C1 segment of cervical spinal cord (tissue), 14 donors: ENCODE results near the gene SP140.
A peak's percentile ranks its signal among the peaks of the same experiment; 100 is the strongest.
"Not testable (repeated sequence)": the region's sequence is repeated elsewhere in the genome, so short reads cannot be mapped to it uniquely, and the experiment has no call there.

Source experiments
- DNase-seq, 14 donors: peaks; one replicate each; lab custom pipeline; 2025; lab: John Stamatoyannopoulos, UW

SP140 gene

DNA sequence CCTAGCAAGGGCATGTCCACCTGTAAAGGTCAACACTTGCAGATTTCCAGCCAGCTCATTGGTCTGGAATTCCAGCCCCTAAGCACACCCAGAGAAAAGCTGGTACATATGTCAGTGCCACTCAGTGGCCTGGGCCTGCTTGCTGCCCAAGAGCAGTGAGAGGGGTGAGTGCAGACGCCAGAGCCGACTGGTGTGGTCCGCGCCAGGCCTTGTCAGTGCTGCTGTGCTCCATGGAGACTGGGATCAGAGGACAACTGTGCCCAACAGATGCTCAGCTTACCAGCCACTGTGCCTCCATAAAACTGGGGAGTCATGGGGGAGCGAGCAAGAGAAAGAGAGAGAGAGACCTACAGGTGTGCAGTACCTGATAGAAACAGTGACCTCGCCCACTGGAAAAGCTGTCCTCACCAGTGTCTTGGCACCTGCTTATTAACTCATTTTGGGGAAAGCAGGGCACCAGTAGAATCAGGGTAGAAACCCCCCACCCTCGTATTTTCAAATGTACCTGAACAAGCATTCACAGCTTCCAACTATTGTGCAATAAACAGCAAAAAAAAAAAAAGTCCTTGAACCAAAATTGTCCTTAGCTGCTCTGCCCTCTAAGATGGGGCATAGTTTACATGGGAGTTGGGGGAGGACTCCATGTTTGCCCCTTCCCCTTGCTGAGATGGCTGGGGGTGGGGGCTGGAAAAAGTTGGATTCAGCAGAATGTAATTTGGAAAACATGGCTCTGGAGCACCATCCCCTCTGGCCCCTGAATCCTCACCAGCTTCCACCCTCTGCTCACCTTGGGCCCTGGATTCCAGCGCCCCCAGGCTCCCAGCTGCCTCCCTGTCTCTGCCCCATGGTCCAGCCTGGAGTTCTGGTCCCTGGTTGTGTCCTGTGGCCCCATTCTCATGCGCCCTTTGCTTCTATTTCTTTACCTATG, 100.0 kb downstream of the SP140 start:
- no peak for DNase-seq

DNA sequence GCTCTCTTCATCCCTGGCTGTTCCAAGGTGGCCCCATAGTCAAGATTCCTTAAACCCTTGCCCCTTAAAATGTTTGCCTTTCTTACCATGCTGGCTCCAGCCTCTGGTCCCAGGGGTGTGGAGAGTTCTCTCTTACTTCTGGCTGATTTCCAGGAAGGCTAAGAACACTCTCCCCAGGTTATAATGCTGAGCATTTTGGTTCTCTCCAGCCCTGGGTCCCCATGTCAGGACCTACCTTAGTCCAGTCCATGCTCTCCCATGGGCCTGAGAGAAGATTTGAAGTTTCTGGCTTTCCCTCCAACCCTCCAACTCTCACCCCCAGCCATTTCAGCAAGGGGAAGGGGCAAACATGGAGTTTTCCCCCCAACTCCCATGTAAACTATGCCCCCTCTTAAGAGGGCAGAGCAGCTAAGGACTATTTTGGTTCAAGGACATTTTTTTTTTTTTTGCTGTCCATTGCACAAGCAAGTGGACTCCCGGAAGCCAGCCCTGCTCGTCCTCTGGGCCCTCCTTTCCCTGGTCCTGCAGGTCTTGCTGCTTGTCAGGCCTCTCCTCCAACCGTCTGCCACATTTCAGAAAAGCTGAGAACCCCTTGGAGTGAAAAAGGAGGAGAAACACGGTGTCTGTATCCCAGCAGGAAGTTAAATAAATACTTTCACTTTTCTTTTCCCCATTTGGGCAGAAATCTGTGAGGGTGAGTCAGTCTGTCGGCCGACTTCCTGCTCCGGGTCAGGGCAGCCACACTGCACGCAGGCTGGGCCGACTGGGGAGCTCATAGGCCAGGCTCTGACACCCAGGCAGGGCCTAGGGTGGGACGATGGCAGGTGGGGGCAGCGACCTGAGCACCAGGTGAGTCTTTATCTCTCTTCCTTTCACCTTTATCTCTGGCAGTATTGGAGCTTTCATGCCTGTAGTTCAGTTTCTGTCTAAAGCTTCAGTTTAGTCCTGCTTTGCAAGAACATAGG, 101.2 kb downstream of the SP140 start, which contains the start of gene SP140L:
Gene SP140L, plus strand, starts transcription at position 741 of the 965 bp plus-strand sequence. Its CDS starts 77 bp downstream, at position 818.
- peak in 11 of 14 donors; percentile 6 to 39 (median 17) for DNase-seq

DNA sequence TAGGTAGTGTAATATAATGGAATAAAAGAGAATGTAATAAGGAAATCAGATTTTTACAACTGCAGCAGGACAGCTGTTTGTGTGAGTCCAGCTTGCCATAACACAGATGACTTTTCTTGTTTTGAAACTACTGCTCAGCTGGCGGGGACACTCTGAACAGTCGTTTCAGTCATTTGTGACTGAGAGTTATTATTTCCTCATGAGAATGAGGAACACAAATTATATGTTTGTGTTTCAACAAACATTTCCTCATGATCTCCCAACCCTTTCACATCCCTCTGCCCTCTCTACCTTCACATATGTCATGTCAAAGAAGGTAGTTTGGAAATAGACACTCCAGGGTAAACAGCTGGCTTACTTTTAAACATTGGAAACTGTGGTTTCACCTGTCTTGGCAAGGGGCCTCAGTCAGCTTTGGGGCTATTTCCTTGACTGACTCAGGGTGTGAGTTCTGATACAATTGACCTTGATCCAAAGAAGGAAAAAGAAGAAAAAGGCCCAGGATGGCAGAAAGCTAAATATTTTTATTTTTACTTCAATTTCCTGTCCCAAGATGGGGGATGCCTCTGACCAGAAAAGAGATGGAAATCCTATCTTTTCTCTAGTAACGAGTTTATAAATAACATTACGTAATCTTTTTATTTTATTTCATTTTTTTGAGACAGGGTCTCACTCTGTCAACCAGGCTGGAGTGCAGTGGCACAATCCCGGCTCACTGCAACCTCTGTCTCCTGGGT, 102.0 kb downstream of the SP140 start:
- DNase-seq = no peak

DNA sequence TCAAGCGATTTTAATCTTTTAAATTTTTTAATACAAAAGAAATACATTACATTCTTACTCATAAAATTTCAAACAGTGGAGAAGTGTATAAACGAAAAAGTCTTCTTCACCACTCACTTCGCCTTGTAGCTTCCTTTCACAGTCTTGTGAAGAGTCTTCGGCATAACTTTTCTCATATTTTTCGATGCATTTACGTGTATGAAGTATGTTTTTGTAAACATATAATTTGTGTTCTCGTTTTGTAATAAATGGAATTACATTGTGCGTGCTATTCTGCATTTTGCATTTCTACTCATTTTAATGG, 102.6 kb downstream of the SP140 start:
- DNase-seq = no peak

DNA sequence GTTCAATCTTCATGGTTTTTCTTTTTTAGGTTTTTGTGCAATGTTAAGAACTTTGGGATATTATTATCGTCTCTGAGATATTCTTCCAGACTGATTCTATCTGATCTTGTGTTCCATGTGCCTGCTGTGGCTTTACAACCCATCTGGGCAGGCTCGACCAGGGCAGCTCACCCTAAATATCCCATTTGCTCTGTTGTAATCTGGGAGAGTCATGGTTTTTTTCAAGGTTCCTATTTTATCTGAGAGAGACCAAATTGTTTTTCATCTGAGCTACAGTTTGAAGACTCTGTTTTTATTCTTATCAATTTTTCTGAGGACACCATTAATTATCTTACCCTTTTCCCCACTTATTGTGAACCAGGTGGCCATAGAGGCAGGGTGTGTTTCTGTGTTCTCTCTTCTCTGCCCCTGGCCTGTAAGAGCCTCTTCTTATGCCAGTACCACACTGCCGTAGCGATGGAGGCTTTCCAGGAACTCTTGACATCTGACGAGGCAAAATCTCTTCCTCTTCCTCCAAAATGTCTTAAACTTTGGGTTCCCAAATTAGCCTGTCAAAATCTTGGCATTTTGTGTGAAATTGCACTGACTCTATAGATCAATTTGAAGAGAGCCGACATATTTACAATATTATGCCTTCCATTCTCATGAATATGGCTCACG, 104.5 kb downstream of the SP140 start:
- no peak for DNase-seq

DNA sequence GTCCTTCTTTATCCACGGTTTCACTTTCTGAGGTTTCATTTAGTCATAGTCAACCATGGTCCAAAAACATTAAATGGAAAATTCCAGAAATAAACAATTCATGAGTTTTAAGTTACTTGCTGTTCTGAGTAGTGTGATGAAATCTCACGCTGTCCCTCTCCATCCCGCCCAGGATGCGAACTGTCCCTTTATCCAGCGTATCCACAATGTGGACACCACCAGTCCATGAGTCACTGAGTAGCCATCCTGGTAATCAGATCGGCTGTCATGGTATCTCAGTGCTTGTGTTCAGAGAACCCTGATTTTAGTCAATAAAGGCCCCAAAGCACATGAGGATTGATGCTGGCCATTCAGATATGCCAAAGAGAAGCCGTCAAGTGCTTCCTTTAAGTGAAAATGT, 105.2 kb downstream of the SP140 start:
- no peak for DNase-seq

DNA sequence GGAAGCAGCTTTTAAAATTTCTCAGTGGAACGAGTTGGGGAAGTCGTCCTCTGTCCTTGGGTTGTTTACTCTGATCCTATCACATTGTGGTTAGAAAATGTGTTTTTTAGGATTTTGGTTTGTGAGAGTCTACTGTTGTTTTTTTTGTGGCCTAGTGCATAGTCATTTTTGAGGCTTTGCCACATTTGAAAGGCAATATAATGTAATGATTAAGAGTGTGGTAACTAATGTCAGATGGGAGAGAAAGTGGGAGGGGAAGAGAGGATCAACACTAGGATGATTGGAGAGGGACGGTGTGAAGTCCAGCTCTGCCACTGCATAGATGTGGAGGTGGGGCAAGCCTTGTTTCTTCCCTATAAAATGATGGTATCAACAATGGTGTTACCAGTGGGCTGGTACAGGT, 109.9 kb downstream of the SP140 start:
- no peak for DNase-seq

DNA sequence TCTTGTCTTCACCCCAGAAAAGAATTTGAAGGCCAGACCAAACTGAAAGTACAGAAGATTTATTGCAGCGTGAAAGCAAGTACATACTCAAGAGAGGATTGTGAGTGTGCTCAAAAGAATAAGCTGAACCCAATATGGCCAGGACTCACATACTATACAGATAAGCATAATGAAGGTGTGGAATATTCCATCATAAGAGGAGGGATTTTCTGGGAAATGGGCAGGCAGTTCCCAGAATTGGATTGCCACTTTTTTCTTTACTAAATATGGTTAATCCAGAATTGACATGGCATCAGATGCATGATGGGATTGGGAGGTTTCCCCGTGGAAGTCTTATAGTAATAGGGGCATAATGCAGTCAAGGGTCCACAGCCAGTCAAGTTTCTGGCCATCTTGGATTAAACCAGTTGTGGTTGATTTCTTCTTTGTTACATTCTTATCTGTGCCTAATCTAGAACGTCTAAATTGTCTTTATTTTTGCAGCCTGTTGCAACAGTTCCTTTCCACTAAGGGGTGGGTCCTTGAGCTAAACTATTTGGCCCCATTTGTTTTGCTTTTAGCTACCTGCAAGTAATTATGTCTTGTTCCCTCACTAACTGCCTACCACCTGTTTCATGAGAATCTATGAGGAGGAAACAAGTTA, 110.4 kb downstream of the SP140 start:
- DNase-seq = no peak

DNA sequence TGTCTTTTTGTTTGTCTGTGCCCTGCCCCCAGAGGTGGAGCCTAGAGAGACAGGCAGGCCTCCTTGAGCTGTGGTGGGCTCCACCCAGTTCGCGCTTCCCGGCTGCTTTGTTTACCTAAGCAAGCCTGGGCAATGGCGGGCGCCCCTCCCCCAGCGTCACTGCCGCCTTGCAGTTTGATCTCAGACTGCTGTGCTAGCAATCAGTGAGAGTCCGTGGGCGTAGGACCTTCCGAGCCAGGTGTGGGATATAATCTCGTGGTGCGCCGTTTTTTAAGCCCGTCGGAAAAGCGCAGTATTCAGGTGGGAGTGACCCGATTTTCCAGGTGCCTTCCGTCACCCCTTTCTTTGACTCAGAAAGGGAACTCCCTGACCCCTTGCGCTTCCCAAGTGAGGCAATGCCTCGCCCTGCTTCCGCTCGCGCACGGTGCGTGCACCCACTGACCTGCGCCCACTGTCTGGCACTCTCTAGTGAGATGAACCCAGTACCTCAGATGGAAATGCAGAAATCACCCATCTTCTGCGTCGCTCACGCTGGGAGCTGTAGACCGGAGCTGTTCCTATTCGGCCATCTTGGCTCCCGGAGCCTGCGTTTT, 116.5 kb downstream of the SP140 start:
- not testable (repeated sequence) for DNase-seq

DNA sequence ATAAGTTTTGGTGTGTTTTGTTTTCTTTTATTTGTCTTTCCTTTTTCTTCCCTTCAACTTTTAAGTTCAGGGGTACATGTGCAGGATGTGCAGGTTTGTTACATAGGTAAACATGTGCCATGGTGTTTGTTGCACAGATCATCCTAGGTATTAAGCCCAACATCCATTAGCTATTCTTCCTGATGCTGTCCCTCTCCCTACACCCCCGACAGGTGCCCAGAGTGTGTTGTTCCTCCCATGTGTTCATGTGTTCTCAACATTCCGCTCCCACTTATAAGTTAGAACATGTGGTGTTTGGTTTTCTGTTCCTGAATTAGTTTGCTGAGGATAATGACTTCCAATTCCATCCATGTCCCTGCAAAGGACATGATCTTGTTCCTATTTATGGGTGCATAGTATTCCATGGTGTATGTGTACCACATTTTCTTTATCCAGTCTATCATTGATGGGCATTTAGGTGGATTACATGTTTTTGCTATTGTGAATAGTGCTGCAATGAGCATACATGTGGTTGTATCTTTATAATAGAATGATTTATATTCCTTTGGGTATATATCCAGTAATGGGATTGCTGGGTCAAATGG, 117.6 kb downstream of the SP140 start:
- DNase-seq = not testable (repeated sequence)

DNA sequence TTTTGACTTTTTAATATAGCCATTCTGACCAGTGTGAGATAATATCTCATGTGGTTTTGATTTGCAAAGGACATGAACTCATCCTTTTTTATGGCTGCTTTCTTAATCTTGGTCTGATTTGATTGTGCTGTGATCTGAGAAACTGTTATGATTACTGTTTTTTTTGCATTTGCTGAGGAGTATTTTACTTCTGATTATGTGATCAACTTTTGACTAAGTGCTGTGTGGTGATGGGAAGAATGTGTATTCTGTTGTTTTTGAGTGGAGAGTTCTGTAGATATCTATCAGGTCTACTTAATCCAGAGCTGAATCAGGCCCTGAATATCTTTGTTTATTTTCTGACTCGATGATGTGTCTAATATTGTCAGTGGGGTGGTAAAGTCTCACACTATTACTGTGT, 118.2 kb downstream of the SP140 start:
- DNase-seq = no peak

DNA sequence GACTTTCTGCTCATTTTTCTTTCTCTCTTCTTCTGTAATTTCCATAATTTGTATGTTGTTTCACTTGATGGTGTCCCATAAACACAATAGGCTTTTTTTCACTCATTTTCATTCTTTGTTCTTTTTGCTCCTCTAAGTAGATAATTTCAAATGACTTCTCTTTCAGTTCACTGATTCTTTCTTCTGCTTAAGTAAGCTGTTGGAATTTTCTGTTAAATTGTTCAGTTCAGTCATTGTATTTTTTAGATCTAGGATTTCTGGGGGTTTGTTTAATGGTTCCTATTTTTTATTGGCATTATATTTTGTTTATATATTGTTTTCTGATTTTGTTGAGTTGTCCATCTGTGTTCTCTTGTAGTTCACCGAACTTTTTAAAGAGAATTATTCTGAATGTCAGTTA, 120.9 kb downstream of the SP140 start:
- no peak for DNase-seq

DNA sequence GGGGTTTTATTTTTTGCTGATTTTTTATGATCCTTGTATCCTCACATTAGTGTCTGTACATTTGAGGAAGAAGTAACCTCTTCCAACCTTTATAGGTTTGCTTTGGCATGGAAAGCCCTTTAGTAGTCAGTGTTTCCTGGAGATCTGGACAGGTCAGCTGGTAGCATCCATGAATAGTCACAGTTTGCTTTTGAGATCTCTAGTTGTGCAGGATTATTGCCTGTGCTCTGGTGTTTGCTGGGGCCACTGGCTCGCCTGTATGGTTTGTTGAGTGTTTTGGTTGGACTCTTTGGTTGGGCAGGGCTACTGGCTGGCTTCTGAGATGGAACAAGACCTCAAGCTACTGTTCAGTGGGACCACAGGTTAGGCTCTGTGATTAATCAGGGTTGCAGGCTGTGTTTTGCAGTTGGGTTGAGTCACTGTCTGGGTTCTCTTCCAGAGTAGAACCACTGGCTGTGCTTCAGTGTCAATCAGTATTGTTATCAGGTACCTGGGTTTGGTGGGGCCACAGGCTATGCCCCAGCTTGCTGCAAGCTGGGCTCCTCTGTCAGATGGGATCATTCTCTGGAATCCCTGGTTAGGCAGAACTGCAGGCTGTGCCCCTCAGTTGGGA, 121.5 kb downstream of the SP140 start:
- DNase-seq = no peak

DNA sequence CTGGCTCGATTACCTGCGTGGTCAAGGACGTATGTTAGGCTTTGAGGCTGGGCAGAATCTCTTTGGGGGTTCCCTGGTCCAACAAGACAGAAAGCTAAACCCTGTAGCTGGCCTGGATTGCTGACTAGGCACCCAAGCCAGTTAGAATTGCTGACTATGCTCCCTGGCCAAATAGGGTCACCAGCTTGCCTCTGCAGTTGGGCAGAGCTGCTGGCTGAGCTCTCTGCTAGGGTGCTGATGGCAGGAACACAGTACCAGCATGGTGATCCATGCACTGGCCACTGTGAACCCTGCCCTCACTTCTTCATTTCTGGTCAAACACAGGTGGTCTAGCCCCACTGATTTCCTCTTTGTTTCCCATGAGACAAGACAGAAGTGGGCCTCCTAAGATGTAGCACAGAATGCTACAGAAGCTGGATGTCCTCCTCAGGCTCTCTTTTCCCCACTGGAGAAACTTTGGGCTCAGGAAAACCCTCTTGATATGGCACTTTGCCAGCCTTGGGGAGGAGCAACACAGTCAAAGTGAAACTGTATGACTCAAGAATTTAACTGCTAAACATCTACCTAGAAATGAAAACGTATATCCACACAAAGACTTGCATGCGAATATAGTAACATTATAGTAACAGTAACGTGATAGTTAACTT, 122.2 kb downstream of the SP140 start:
- no peak for DNase-seq

DNA sequence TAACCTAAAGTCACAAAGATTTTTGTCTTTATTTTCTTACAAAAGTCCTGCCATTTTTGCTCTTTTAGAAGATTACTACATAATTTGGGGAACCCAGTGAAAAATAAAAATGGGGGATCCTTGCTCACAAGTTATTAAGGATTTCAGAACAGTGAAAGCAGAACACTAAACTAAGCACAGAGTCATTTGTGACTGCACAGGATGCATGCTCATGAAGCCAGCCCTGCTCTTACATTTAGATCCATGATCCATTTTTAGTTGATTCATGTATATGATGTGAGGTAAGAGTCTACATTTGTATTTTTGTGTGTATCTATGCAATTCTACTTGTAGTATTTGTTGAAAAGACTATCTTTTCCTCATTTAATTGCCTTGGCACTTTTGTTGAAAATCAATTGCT, 123.3 kb downstream of the SP140 start:
- DNase-seq = no peak

DNA sequence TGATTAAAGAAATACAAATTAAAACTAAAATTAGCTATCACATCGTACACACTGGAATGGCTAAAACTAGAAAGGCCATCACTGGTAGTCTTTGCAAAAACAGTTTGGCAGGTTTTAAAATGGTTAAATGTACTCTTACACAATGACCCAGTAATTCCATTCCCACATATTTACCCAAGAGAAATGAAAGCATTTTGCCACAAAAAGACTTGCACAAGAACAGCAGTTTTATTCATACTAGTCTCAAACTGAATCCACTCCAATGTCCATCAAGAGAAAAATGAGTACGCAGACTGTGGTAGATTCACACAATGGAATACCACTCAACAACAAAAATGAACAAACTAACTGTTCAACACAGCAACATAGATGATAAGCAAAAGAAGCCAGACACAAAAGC, 130.5 kb downstream of the SP140 start:
- DNase-seq = no peak

DNA sequence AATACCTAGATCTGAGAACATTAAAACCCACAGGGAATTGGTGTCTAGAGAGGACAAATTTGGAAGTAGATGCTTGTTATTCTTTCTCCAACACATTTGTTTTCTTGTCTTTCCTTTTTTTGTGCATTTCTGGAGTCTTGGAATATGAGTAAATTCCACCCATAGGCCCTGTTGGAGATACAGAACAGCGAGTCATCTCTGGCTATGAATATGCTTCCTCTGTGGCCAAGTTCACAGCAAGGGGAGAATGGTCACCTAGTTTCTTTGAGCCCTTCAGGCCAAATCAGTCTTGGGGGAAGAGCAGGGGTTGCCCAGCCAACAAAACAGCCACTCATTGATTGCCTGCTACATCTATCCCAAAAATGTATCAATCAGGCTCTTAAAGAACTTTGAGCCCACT, 132.8 kb downstream of the SP140 start:
- no peak for DNase-seq

DNA sequence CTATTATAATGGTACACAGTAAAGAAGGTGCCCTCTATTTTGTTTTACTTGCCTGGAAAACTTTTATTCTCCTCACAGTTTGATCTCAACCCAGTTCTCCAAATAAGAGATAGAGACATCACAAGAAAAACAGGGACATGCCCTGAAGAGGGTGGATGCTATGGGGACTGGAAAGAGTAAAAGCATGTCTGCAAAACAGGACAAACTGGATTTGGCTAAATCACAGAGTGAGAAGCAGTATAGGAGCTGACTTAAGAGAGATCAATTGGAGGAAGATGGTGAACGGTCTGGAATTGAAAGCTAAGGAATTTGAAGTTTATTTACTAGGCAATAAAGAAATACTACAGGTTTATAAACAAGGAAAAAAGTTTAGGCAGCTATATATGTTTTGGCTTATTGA, 134.5 kb downstream of the SP140 start:
- no peak for DNase-seq
